ENCODE measurements around the gene MLN.

MLN gene

DNA sequence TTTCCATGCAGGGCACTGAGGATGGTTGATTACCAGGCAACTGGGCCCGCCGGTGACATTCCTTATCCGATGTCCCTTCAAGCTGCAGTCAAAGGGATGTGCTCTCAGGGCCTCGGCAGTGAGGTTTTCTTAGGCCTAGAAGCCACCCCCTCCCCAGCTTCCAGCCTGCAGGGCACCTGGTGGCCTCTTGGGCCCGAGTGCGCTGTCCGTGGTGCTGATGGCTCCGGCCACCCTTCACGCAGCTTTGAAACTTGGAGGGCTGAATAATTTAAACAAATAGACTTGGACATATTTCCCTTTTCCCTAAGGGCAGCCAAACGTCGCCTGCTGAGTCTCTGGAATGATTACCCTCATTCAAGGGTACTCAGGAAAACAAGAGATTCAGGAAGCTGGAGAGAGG, 8.9 kb upstream of the MLN start:
- H3K9me3 ChIP-seq (ENCODE audit: severe bottlenecking), result no peaks in the 10 kb centered on the region
- no peak for DNase-seq (ENCODE audit: low spot score)
- TF ChIP-seq, protein P1, sequence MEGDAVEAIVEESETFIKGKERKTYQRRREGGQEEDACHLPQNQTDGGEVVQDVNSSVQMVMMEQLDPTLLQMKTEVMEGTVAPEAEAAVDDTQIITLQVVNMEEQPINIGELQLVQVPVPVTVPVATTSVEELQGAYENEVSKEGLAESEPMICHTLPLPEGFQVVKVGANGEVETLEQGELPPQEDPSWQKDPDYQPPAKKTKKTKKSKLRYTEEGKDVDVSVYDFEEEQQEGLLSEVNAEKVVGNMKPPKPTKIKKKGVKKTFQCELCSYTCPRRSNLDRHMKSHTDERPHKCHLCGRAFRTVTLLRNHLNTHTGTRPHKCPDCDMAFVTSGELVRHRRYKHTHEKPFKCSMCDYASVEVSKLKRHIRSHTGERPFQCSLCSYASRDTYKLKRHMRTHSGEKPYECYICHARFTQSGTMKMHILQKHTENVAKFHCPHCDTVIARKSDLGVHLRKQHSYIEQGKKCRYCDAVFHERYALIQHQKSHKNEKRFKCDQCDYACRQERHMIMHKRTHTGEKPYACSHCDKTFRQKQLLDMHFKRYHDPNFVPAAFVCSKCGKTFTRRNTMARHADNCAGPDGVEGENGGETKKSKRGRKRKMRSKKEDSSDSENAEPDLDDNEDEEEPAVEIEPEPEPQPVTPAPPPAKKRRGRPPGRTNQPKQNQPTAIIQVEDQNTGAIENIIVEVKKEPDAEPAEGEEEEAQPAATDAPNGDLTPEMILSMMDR (IDR thresholded peaks at IDR 0.05; ENCODE audit: poor library complexity, severe bottlenecking), result no peak
- no peaks in the 10 kb centered on the region for H3K4me1 ChIP-seq (ENCODE audit: insufficient read depth, poor library complexity, severe bottlenecking)
- H3K4me3 ChIP-seq (ENCODE audit: severe bottlenecking), result no peak overlapping the region
- peak; percentile 60; the same call in 1 of the 3 replicates for ATAC-seq (ENCODE audit: low read depth)
- H3K36me3 ChIP-seq (ENCODE audit: low read depth), result no peaks in the 10 kb centered on the region
- no peak overlapping the region for H3K27ac ChIP-seq (ENCODE audit: poor library complexity, severe bottlenecking)
- H3K27me3 ChIP-seq (ENCODE audit: insufficient read depth, poor library complexity, severe bottlenecking), result peaks cover 25% of the 10 kb centered on the region

DNA sequence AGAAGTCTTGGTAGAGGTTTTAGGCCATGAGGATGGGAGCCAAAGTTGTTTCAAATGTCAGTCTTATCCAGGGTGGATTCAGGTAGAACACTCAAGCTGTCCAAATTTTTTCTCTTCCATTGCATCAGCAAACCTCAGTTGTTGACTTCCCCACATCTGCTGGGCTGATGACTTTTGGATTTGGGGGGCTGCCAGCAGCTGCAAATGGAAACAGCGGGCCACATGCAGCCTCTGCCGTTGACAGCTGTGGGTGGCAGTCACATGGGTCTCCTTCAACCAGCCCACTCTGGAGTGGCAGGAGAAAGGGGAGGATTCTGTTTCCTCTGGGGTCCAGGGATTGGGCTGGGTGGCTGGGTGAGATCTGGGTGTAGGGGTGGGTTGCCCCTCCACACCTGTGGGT, 5.8 kb upstream of the MLN start:
- Histone ChIP-seq H3K9me3 (ENCODE audit: severe bottlenecking) (no peaks in the 10 kb centered on the region), H3K27me3 (ENCODE audit: insufficient read depth, poor library complexity, severe bottlenecking) (peaks cover 20% of the 10 kb centered on the region), H3K36me3 (ENCODE audit: low read depth) (no peaks in the 10 kb centered on the region), H3K4me1 (ENCODE audit: insufficient read depth, poor library complexity, severe bottlenecking) (no peaks in the 10 kb centered on the region), H3K4me3 (ENCODE audit: severe bottlenecking) (no peak overlapping the region), H3K27ac (ENCODE audit: poor library complexity, severe bottlenecking) (no peak overlapping the region)
- TF ChIP-seq, protein P1 (IDR thresholded peaks at IDR 0.05; ENCODE audit: poor library complexity, severe bottlenecking), result no peak
- ATAC-seq (ENCODE audit: low read depth), result no peak
- no peak for DNase-seq (ENCODE audit: low spot score)

DNA sequence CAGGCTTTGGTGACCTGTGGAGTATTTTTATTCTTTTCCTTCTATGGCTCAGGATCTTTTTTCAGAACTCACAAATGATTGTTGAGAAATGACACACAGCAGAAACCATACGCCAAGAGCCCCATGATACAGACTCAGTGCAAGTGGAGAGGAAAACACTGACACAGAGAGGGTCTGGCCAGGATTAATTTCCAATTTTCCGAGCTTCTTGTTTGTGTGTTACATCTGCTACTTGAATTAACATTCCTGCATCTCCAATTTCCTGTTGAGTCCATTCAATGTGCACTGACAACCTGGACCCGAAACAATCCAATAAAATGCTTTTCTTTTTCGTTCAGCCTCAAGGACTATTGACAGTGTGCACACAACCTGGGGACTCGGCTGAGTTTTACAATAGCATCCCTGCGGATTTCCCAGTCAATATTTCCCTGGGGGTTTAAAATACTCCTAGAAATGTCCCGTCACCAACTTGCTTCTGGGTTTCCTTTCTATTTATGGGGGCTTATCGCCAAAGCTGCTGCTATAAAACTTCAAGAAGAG, 4.9 kb upstream of the MLN start:
- no peaks in the 10 kb centered on the region for H3K4me1 ChIP-seq (ENCODE audit: insufficient read depth, poor library complexity, severe bottlenecking)
- TF ChIP-seq, protein P1 (IDR thresholded peaks at IDR 0.05; ENCODE audit: poor library complexity, severe bottlenecking), result no peak
- DNase-seq (ENCODE audit: low spot score) (no peak), ATAC-seq (ENCODE audit: low read depth) (no peak)
- no peak overlapping the region for H3K27ac ChIP-seq (ENCODE audit: poor library complexity, severe bottlenecking)
- H3K27me3 ChIP-seq (ENCODE audit: insufficient read depth, poor library complexity, severe bottlenecking), result peaks cover 20% of the 10 kb centered on the region
- no peaks in the 10 kb centered on the region for H3K9me3 ChIP-seq (ENCODE audit: severe bottlenecking)
- H3K4me3 ChIP-seq (ENCODE audit: severe bottlenecking), result no peak overlapping the region
- H3K36me3 ChIP-seq (ENCODE audit: low read depth), result no peaks in the 10 kb centered on the region

DNA sequence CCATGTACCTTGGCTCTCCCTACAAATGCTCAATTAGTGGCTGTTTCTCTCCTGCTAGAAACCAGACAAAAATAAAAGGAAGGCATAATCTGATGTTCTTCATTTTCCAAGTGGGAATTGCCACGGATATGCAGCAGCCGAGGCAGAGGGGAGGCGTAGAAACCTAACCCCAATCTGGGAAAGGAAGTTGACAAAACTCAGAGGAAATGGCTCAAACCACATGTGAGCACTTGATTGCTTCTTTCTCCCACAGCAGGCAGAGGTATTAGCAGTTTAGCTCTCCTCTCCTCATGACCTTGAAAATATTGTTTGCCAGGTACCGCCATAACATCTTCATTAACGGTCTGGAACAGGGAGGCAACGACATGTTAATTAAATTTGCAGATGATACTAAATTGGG, 3.8 kb upstream of the MLN start:
- Histone ChIP-seq H3K4me1 (ENCODE audit: insufficient read depth, poor library complexity, severe bottlenecking) (no peaks in the 10 kb centered on the region), H3K36me3 (ENCODE audit: low read depth) (no peaks in the 10 kb centered on the region), H3K27ac (ENCODE audit: poor library complexity, severe bottlenecking) (no peak overlapping the region), H3K27me3 (ENCODE audit: insufficient read depth, poor library complexity, severe bottlenecking) (peaks cover 20% of the 10 kb centered on the region), H3K9me3 (ENCODE audit: severe bottlenecking) (no peaks in the 10 kb centered on the region), H3K4me3 (ENCODE audit: severe bottlenecking) (no peak overlapping the region)
- TF ChIP-seq, protein P1 (IDR thresholded peaks at IDR 0.05; ENCODE audit: poor library complexity, severe bottlenecking), result no peak
- DNase-seq (ENCODE audit: low spot score) (no peak), ATAC-seq (ENCODE audit: low read depth) (no peak)

DNA sequence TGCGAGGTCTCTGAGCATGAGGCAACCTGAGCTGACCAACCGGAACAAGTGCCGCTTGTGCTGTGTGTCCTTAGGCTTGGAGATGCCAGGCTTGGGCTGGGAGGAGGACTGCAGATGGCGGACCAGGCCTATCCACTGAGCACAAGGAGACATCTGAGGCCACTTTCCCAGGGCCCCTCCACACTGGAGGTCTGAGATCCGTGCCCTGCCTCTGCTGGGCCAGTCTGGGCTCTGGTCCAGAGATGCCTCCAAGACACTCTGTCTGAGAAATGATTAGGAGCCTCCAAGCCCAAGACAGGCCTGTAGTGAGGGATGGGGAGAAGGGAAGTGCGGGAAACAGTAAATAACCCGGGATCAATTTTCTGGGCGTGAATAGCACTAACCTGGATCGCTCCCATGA, 3.0 kb upstream of the MLN start:
- no peak for ATAC-seq (ENCODE audit: low read depth)
- Histone ChIP-seq H3K36me3 (ENCODE audit: low read depth) (no peaks in the 10 kb centered on the region), H3K9me3 (ENCODE audit: severe bottlenecking) (no peaks in the 10 kb centered on the region), H3K4me3 (ENCODE audit: severe bottlenecking) (no peak overlapping the region), H3K4me1 (ENCODE audit: insufficient read depth, poor library complexity, severe bottlenecking) (no peaks in the 10 kb centered on the region), H3K27me3 (ENCODE audit: insufficient read depth, poor library complexity, severe bottlenecking) (peaks cover 16% of the 10 kb centered on the region), H3K27ac (ENCODE audit: poor library complexity, severe bottlenecking) (no peak overlapping the region)
- TF ChIP-seq, protein P1 (IDR thresholded peaks at IDR 0.05; ENCODE audit: poor library complexity, severe bottlenecking), result no peak
- no peak for DNase-seq (ENCODE audit: low spot score)

All from RWPE2 (cell line).